GM10266 (cell line): Measurements from ENCODE around the gene NDUFS3.

Experiments
- DNase-seq: peaks from one replicate; pipeline ENCODE4 v3.0.0; 2012; ENCODE audit errors: extremely low spot score
- TF ChIP-seq, protein P1 (sequence below): IDR thresholded peaks from 2 replicates; pipeline ENCODE4 v1.5.1; 2012; ENCODE audit warnings: mild to moderate bottlenecking, low read depth; ENCODE audit not compliant: control insufficient read depth, insufficient read depth; ENCODE audit errors: missing control alignments

The NDUFS3 gene

DNA sequence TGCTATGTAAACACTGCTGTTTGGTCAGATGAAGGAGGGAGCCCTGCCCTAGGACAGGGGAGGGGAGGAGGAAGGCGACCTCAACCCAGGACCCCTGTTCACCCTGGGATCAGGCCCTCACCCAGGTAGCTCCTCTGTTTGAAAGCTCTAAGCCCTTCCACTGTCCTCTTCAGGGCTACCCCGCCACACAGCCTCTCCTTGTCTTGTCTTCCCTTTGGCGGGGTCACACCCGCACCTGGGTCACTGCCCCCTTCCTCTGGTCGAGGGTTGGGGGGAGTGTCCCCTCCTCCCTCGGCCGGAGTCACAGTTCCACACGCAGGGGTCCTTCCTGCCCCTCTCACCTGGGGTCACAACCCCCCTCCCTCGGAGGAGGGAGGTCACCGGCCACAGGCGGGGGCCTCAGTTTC, 13.9 kb upstream of the NDUFS3 start:
- TF ChIP-seq, protein P1, sequence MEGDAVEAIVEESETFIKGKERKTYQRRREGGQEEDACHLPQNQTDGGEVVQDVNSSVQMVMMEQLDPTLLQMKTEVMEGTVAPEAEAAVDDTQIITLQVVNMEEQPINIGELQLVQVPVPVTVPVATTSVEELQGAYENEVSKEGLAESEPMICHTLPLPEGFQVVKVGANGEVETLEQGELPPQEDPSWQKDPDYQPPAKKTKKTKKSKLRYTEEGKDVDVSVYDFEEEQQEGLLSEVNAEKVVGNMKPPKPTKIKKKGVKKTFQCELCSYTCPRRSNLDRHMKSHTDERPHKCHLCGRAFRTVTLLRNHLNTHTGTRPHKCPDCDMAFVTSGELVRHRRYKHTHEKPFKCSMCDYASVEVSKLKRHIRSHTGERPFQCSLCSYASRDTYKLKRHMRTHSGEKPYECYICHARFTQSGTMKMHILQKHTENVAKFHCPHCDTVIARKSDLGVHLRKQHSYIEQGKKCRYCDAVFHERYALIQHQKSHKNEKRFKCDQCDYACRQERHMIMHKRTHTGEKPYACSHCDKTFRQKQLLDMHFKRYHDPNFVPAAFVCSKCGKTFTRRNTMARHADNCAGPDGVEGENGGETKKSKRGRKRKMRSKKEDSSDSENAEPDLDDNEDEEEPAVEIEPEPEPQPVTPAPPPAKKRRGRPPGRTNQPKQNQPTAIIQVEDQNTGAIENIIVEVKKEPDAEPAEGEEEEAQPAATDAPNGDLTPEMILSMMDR = no peak
- no peak for DNase-seq

DNA sequence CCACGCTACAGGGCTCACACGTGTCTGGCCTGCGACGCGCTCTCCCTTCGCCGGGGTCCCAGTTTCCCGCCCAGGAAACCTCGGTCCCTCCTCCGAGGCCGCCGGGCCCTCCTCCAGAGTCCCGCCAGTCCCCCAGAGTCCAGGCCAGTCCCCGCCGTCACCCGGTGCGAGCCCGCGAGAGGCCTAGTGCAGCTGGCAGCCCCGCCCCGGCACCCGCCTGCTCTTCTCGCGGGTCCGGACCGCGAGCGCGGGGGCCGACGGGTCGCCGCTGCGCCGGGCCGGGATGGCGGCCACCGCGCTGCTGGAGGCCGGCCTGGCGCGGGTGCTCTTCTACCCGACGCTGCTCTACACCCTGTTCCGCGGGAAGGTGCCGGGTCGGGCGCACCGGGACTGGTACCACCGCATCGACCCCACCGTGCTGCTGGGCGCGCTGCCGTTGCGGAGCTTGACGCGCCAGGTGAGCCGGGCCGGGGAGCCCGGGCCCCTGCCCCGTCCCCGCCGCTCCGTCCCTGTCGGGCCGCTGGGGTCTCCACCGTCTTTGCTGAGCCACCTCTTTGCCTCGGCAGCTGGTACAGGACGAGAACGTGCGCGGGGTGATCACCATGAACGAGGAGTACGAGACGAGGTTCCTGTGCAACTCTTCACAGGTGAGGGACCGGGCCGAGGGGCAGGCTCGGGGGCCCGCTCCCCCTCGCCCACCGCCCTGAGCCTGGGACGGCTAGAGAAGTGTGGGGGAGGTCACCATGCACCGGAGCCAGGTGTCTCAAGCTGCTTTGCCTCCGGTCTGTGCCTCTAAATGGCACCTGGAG, 13.3 kb upstream of the NDUFS3 start, which contains the start of gene PTPMT1:
Gene PTPMT1 (plus strand): TSS at position 260 of the 809 bp plus-strand sequence. CDS start 24 bp downstream, at position 284.
- DNase-seq = peak; percentile 90
- TF ChIP-seq, protein P1 = no peak

- TF ChIP-seq, protein P1 = no peak
- no peak for DNase-seq
These were observed 12.7 kb upstream of the NDUFS3 start for GRCh38 chr11:47566149-47566698.

GRCh38 chr11:47569646-47570045, 9.2 kb upstream of the NDUFS3 start:
- DNase-seq = no peak
- TF ChIP-seq, protein P1 = no peak

- TF ChIP-seq, protein P1 = no peak
- peak; percentile 2 for DNase-seq
These were observed 8.1 kb upstream of the NDUFS3 start for GRCh38 chr11:47570651-47571356.

GRCh38 chr11:47571357-47571729, 7.5 kb upstream of the NDUFS3 start:
- no peak for DNase-seq
- TF ChIP-seq, protein P1 = no peak

DNA sequence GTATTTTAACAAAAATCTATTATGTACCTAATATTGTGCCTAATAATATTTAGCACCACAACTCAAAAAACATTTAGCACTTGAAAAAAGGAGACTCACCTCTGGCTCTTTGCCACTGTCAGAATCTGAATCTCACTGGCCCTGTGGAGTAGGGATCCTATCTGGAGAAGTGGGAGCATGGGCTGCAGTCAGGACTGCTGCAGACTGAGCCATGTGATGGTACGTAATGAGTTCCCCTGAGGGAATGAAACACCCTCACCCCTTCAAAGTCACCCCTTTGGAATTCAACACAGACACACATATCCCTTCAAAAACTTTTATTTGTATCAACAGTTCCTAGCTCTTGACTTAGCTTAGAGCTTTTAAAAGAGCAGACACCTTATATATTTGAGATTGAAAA, 7.0 kb upstream of the NDUFS3 start:
- TF ChIP-seq, protein P1 = no peak
- peak; percentile 1 for DNase-seq
